ENCODE data around the gene SLC16A13.
"Not testable (repeated sequence)": the region's sequence is repeated elsewhere in the genome, so short reads cannot be mapped to it uniquely, and the experiment has no call there.

Gene SLC16A13

GRCh38 chr17:7034955-7035590, 742 bp upstream of the SLC16A13 start:
- DNase-seq, result peak; percentile 20

DNA sequence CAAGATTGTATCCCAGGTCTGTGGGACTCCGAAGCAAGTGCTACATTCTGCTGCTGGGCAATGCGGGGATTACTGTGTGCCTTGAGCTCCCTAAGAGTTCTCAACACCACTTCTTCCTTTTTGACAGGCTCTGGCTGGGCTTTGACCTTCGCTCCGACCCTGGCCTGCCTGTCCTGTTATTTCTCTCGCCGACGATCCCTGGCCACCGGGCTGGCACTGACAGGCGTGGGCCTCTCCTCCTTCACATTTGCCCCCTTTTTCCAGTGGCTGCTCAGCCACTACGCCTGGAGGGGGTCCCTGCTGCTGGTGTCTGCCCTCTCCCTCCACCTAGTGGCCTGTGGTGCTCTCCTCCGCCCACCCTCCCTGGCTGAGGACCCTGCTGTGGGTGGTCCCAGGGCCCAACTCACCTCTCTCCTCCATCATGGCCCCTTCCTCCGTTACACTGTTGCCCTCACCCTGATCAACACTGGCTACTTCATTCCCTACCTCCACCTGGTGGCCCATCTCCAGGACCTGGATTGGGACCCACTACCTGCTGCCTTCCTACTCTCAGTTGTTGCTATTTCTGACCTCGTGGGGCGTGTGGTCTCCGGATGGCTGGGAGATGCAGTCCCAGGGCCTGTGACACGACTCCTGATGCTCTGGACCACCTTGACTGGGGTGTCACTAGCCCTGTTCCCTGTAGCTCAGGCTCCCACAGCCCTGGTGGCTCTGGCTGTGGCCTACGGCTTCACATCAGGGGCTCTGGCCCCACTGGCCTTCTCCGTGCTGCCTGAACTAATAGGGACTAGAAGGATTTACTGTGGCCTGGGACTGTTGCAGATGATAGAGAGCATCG, 2.4 kb downstream of the SLC16A13 start:
- no peak for DNase-seq

DNA sequence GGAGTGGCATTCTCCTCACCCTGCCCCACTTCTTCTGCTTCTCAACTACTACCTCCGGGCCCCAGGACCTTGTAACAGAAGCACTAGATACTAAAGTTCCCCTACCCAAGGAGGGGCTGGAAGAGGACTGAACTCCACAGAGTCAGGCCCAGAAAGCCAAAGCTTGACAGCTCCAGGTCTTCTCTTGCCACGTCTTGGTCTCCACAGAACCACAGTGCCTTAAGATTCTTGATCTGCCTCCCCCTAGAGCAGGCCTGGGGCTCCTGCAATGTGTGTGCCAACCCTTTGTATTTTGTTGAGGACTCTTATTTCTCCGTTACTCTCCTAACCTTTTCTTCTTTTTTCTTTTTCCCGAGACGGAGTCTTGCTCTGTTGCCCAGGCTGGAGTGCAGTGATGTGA, 4.0 kb downstream of the SLC16A13 start:
- DNase-seq, result no peak

- DNase-seq, result peak; percentile 36
Observed at GRCh38 chr17:7041607-7042500, 6.0 kb downstream of the SLC16A13 start.

GRCh38 chr17:7042501-7043181, 6.8 kb downstream of the SLC16A13 start:
- peak; percentile 46 for DNase-seq

- peak; percentile 36 for DNase-seq
Observed at GRCh38 chr17:7043182-7043496, 7.3 kb downstream of the SLC16A13 start.

GRCh38 chr17:7043497-7044198, 7.8 kb downstream of the SLC16A13 start, which contains the start of gene SLC16A11:
SLC16A11 (minus strand) TSS chr17:7044092; CDS start chr17:7043513, 579 bp downstream.
- peak; percentile 63 for DNase-seq

DNA sequence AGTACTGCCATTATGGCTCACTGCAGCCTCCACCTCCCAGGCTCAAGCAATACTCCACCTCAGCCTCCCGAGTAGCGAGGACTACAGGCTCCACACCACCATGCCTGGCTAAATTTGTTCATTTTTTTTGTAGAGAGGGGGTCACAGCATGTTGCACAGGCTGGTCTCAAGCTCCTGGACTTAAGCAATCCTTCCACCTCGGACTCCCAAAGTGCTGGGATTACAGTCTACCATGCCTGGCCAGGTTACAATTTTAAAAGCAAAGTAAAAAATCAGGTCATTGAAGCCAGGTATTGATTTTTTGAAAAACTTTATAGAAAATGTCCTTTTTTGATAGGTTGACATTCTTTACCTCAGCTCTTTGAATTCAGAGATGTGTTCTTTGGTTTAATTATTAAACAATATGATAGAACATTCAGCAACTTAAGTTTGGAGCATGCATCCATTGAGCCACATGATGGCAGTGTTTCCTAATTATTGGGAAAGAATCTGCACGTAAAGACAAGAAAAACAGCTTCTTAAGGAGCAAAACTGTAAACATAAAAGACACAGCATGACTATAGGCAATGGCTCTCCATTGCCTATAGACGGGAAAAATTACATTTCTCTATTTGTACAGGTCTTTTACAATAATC, 9.8 kb downstream of the SLC16A13 start:
- DNase-seq, result no peak

- DNase-seq, result no peak
Observed at GRCh38 chr17:7046127-7046724, 10.4 kb downstream of the SLC16A13 start.

- not testable (repeated sequence) for DNase-seq
Observed at GRCh38 chr17:7046725-7047397, 11.0 kb downstream of the SLC16A13 start.

DNA sequence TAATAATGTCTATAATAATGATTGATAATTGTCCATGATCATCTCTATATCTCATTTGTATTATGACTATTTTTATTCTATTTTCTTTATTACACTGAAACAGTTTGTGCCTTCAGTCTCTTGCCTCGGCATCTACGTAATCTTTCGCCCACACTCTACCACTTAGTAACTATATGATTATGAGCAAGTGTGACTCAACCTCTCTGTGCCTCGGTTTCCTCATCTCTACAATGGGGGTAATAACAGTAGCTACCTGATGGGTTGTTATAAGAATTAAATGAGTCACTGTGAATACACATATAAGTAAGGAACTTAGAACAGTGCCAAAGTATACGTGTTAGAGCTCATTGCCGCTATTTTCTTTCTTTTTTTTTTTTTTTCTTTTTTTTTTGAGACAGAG, 11.8 kb downstream of the SLC16A13 start:
- DNase-seq, result no peak

DNA sequence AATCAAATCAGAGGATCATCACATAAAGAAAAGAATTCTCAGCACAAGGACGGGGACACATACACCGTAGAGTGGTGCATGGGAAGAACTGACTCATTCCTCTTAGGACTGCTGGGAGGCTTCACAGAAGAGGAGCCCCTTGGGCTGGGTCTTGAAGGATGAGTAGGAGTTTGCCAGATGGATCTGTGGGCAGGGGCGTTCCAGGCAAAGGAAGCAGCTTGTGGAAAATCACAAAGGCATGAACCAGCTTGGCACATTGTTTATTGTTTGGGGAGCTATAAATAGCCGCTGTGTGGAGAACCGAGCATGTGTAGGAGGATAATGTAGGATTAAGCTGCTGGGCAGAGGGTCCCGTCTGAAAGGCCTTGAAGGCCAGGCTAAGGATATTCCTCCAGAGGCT, 13.2 kb downstream of the SLC16A13 start:
- no peak for DNase-seq

DNA sequence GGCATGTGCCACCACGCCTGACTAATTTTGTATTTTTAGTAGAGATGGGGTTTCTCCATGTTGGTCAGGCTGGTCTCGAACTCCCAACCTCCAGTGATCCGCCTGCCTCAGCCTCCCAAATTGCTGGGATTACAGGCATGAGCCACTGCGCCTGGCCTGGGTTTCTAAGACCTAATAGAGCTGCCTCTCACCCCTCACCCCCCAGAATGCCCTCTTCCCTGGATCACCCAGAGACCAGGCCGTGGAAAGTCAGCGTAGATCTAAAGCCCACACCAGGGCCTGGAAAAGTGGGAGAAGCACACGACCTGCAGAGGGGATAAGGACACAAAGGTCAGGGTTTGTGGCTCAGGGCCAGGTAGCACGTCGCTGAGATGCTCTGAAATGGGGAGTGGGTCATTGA, 14.8 kb downstream of the SLC16A13 start:
- DNase-seq, result not testable (repeated sequence)

DNA sequence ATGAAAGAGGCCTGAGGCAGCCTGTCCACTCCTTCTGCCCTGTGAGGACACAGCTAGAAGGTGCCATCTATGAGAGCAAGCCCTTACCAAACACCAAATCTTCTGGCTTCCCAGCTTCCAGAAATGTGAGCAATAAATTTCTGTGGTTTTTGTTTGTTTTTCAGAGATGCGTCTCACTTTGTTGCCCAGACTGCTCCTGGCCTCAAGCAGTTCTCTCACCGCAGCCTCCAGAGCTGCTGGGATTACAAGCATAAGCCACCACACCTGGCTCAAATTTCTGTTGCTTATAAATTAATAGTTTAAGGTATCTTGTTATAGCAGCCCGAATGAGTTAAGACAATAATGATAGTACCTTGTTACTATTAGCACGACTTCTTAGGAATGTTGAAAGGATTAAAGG, 20.6 kb downstream of the SLC16A13 start:
- no peak for DNase-seq

- DNase-seq, result no peak
Observed at GRCh38 chr17:7058831-7059447, 23.1 kb downstream of the SLC16A13 start.

DNA sequence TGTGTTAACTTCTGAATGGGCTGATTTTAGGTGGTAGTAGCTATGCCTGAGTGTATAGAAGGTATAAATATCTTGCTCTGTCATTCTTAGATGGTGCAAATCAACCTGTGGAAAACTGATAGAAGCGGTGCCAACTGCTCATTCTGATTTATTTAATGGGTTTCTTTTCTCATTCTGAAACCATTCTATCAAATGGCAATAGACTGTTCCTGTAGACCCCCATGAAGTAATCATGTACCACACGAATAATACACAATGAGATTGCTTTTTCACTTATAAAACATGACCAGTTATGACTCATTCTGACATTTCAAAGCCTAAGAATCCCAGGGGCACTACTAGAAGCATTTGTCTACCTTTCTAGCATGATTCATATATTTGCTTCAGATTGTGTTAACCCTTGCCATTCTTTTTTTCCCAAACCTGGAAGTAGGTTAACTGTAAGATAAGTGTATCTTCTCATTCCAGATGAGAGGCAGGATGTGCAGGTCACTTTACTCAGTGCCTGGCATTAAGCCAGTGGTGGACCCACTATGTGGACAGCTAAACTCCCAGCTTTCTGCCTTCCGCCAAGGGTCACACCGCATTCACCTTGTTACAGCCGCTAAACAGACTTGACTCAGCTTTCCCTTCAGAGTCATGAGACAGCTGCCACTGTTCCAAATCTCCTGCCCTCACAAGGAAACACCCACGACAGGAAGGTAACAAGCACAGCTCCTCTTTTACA, 24.5 kb downstream of the SLC16A13 start:
- DNase-seq, result no peak

DNA sequence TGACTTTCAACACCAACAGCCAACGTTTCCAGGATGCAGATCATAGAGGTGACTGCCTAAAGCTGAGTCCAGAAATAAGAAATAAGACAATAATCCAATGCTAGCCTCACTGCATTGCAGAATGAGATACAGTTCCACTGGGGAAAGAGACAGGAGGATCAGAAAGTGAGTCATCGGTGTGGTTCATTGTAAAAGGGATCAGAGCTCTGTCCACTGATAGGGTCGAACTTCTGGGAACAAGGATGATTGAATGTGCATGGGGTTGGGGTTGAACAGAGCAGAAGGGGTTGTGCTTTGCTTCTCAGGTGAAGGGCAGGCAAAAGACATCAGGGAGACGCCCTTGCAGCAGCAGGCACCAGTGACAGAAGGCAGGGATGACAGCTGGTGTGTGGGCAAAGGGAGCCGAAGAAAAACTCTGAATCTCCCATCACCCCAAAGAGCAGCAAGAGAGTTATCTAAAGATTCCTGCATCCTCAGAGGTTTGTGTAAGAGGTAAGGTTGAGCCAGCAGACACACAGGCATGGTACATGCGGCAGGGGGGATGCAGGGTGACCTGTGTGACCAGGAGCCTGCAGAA, 27.8 kb downstream of the SLC16A13 start:
- DNase-seq, result no peak

DNA sequence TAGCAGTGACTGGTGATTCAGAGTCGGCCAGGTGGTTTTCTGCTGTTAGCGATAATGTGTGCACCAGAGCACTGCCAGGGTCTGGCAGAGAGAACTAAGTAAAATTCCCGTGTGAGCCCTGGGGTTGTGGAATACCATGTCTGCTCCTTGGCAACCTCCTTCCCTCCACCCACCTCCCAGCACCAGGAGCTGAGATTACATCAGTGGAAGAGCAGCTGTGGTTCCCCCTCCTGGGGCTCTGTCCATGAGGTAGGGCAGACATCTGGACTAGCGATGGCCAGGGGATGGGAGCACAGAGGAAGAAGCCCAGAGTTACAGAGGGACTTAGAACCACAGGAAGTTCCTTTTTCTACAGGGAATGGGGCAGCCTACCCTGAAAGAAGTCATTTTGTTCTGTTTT, 28.4 kb downstream of the SLC16A13 start:
- DNase-seq, result no peak

DNA sequence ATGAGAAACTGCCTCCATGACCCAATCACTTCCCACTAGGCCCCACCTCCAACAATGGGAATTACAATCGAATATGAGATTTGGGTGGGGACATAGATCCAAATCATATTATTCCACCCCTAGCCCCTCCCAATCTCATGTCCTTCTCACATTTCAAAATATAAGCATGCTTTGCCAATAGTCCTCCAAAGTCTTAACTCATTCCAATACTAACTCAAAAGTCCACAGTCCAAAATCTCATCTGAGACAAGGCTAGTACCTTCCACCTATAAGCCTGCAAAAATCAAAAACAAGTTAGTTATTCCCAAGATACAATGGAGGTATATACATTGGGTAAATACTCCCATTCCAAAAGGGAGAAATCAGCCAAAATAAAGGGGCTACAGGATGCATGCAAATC, 31.4 kb downstream of the SLC16A13 start:
- no peak for DNase-seq
